ENCODE data around the gene DGCR8. TPM values are rescaled to one million over a fixed set of nuclear protein-coding genes. Genes with fewer than 3 reads are reported as not detected.

The DGCR8 gene
- total and polyA plus RNA-seq, 4 donors = 13.2 to 38.4 (median 26.2) TPM

GRCh38 chr22:20132686-20133246 is 52.7 kb downstream of the DGCR8 start:
- 60 to 82% methylated on average over 16 of the region's 16 CpGs for WGBS, 2 donors
- H3K27ac ChIP-seq (ENCODE audit: low read depth in 1 of 2, low read length in 1 of 2) = no peak overlapping the region
- peaks cover 0 to 37% (median 21%) of the 10 kb centered on the region in 5 donors for H3K4me1 ChIP-seq (ENCODE audit: control insufficient read depth in 5 of 5, insufficient read depth in 5 of 5, low read length in 5 of 5)
- ATAC-seq (ENCODE audit: insufficient read depth, low FRiP score) (no peak), DNase-seq (no peak)
- no peaks in the 10 kb centered on the region for H3K9me3 ChIP-seq (ENCODE audit: control insufficient read depth in 4 of 4, insufficient read depth in 3 of 4, low read length in 3 of 4)
- peak overlapping the region; percentile 91 for H3K4me3 ChIP-seq
- H3K36me3 ChIP-seq (ENCODE audit: control insufficient read depth in 4 of 4, insufficient read depth in 4 of 4, low read length in 4 of 4) = peaks cover 0 to 2% (median 0%) of the 10 kb centered on the region in 4 donors
- TF ChIP-seq CTCF (IDR thresholded peaks at IDR 0.05; ENCODE audit: control extremely low read depth, extremely low read depth) = no peak
- no peaks in the 10 kb centered on the region for H3K27me3 ChIP-seq (ENCODE audit: control insufficient read depth in 3 of 3, insufficient read depth in 3 of 3, low read length in 2 of 3)
- peak overlapping the region in 1 of 2 donors; percentile 28 for H3K9ac ChIP-seq (ENCODE audit: insufficient read depth in 1 of 2, low read length in 2 of 2)

- Histone ChIP-seq H3K9me3 (ENCODE audit: control insufficient read depth in 4 of 4, insufficient read depth in 3 of 4, low read length in 3 of 4) (no peaks in the 10 kb centered on the region), H3K9ac (ENCODE audit: insufficient read depth in 1 of 2, low read length in 2 of 2) (no peak overlapping the region), H3K27me3 (ENCODE audit: control insufficient read depth in 3 of 3, insufficient read depth in 3 of 3, low read length in 2 of 3) (no peaks in the 10 kb centered on the region), H3K27ac (ENCODE audit: low read depth in 1 of 2, low read length in 1 of 2) (no peak overlapping the region), H3K4me1 (ENCODE audit: control insufficient read depth in 5 of 5, insufficient read depth in 5 of 5, low read length in 5 of 5) (peaks cover 0 to 46% (median 21%) of the 10 kb centered on the region in 5 donors), H3K4me3 (no peak overlapping the region), H3K36me3 (ENCODE audit: control insufficient read depth in 4 of 4, insufficient read depth in 4 of 4, low read length in 4 of 4) (peaks cover 0 to 4% (median 0%) of the 10 kb centered on the region in 4 donors)
- no peak for TF ChIP-seq CTCF (IDR thresholded peaks at IDR 0.05; ENCODE audit: control extremely low read depth, extremely low read depth)
- ATAC-seq (ENCODE audit: insufficient read depth, low FRiP score) (no peak), DNase-seq (no peak)
- 81 to 88% methylated on average over 12 of the region's 12 CpGs for WGBS, 2 donors
Measured at GRCh38 chr22:20133930-20134549, 54.0 kb downstream of the DGCR8 start.

- Histone ChIP-seq H3K36me3 (ENCODE audit: control insufficient read depth in 4 of 4, insufficient read depth in 4 of 4, low read length in 4 of 4) (peaks cover 0 to 13% (median 0%) of the 10 kb centered on the region in 4 donors), H3K4me3 (no peak overlapping the region), H3K4me1 (ENCODE audit: control insufficient read depth in 5 of 5, insufficient read depth in 5 of 5, low read length in 5 of 5) (peaks cover 0 to 46% (median 21%) of the 10 kb centered on the region in 5 donors), H3K9me3 (ENCODE audit: control insufficient read depth in 4 of 4, insufficient read depth in 3 of 4, low read length in 3 of 4) (no peaks in the 10 kb centered on the region), H3K27ac (ENCODE audit: low read depth in 1 of 2, low read length in 1 of 2) (no peak overlapping the region), H3K27me3 (ENCODE audit: control insufficient read depth in 3 of 3, insufficient read depth in 3 of 3, low read length in 2 of 3) (no peaks in the 10 kb centered on the region), H3K9ac (ENCODE audit: insufficient read depth in 1 of 2, low read length in 2 of 2) (no peak overlapping the region)
- ATAC-seq (ENCODE audit: insufficient read depth, low FRiP score) (no peak), DNase-seq (no peak)
- 63 to 82% methylated on average over 4 of the region's 4 CpGs for WGBS, 2 donors
- no peak for TF ChIP-seq CTCF (IDR thresholded peaks at IDR 0.05; ENCODE audit: control extremely low read depth, extremely low read depth)
Measured at GRCh38 chr22:20135265-20135664, 55.2 kb downstream of the DGCR8 start.

All from lung (tissue), 12 donors.